Purkinje cell (primary cell): ENCODE results near the gene TAF1C. TPM values are rescaled to one million over a fixed set of nuclear protein-coding genes. Genes with fewer than 3 reads are reported as not detected.

ENCODE experiments used
- polyA plus RNA-seq: library from polyadenylated mRNA; unstranded; fragments of >200 nt; fragmentation: Nextera tagmentation; gene quantifications from 2 replicates; pipeline ENCODE4 v1.2.1, GENCODE V29; 2014

TAF1C gene, protein sequence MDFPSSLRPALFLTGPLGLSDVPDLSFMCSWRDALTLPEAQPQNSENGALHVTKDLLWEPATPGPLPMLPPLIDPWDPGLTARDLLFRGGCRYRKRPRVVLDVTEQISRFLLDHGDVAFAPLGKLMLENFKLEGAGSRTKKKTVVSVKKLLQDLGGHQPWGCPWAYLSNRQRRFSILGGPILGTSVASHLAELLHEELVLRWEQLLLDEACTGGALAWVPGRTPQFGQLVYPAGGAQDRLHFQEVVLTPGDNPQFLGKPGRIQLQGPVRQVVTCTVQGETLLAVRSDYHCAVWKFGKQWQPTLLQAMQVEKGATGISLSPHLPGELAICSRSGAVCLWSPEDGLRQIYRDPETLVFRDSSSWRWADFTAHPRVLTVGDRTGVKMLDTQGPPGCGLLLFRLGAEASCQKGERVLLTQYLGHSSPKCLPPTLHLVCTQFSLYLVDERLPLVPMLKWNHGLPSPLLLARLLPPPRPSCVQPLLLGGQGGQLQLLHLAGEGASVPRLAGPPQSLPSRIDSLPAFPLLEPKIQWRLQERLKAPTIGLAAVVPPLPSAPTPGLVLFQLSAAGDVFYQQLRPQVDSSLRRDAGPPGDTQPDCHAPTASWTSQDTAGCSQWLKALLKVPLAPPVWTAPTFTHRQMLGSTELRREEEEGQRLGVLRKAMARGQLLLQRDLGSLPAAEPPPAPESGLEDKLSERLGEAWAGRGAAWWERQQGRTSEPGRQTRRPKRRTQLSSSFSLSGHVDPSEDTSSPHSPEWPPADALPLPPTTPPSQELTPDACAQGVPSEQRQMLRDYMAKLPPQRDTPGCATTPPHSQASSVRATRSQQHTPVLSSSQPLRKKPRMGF
- 2.7 and 2.8 TPM in 2 replicates for polyA plus RNA-seq

GRCh38 chr16:84186685-84187437 is at the start of gene TAF1C:
TAF1C (minus strand) TSS chr16:84187057; CDS start chr16:84184988, 2,069 bp downstream.

DNA sequence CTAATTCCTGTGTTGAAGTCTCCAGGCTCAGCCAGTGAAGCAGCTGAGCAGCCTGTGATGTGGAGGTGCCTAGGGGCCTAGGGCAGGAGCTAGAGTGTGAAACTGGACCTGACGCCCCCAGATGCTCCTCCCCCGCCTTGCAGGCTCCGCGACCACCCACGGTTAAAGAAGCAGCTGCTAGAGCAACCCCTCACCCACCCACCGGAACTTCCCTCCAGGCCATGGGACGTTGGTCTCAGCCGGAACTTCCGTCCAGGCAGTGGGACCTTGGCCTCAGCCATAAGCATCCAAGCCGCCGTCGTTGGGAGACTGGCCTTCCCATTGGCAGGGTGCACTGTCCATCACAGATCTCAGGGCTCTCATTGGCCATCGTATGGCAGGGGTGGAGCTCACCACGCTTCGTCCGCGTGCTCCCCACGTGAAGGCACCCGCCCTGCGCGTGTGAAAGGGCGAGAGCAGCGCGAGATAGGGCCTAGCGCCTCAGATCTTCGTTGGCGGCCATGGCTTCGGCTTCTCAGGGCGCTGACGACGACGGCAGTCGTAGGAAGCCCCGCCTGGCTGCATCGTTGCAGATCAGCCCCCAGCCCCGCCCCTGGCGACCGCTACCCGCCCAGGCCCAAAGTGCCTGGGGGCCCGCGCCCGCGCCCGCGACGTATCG is 4.0 kb upstream of the TAF1C start, which contains the start of gene ADAD2:
Gene ADAD2, plus strand, starts transcription at position 427 of the 658 bp plus-strand sequence. Its CDS starts 74 bp downstream, at position 501.

GRCh38 chr16:84144859-84145639 is 41.8 kb downstream of the TAF1C start, which contains the start of the genes DNAAF1 and HSDL1:
DNAAF1 (plus strand) TSS chr16:84145308; CDS start chr16:84145441, 133 bp downstream.
HSDL1 (minus strand) TSS chr16:84145177; CDS start chr16:84131321, 13,856 bp downstream.

Other genes starting within 250 kb of the TAF1C start
- not detected in 2 replicates for gene OSGIN1, start 233.8 kb downstream of the TAF1C start, polyA plus RNA-seq
- 21.3 TPM in 1 of 2 replicates, not detected in the other for gene NECAB2, start 218.8 kb downstream of the TAF1C start, polyA plus RNA-seq
- gene SLC38A8, start 144.3 kb downstream of the TAF1C start, polyA plus RNA-seq = not detected in 2 replicates
- gene MBTPS1, start 70.1 kb downstream of the TAF1C start, polyA plus RNA-seq = 8.9 and 14.3 TPM in 2 replicates
- 15.0 and 28.5 TPM in 2 replicates for gene HSDL1, start 41.9 kb downstream of the TAF1C start, polyA plus RNA-seq
- 0.07 and 2.7 TPM in 2 replicates for gene DNAAF1, start 41.7 kb downstream of the TAF1C start, polyA plus RNA-seq
- not detected in 2 replicates for gene ADAD2, start 4.1 kb upstream of the TAF1C start, polyA plus RNA-seq
- not detected in 2 replicates for gene KCNG4, start 53.0 kb upstream of the TAF1C start, polyA plus RNA-seq
- 16.0 and 22.6 TPM in 2 replicates for gene WFDC1, start 107.8 kb upstream of the TAF1C start, polyA plus RNA-seq
- 2.6 TPM in 1 of 2 replicates, not detected in the other for gene ATP2C2, start 181.5 kb upstream of the TAF1C start, polyA plus RNA-seq